H1 (cell line): ENCODE measurements around the gene LCN6. TPM values are rescaled to one million over a fixed set of nuclear protein-coding genes. Genes with fewer than 3 reads are reported as not detected.

ENCODE experiments used
- CTCF ChIA-PET: fragments of 300-600 bp; sonication (Branson Sonifier 250); formaldehyde crosslinking; loops from one replicate; lab custom pipeline; 2021; ENCODE audit not compliant: partially characterized antibody; lab: Charles Lee
- POLR2A ChIA-PET: fragments of 300-600 bp; sonication (Branson Sonifier 250); formaldehyde crosslinking; loops from one replicate; lab custom pipeline; 2021; ENCODE audit warnings: inconsistent platforms; ENCODE audit not compliant: partially characterized antibody; lab: Charles Lee
- DNase-seq, 2 experiments: peaks; one replicate each; pipeline versions ENCODE4 v3.0.0 to v3.0.0-alpha.2; 2010 to 2022; ENCODE audit warnings: low spot score in 2 of 2, low read depth in 1 of 2, mixed read lengths in 1 of 2
- FAIRE-seq: peaks from 2 replicates; lab custom pipeline; 2011; peaks lifted over from hg19 to GRCh38; lab: Jason Lieb, UNC
- H2AFZ ChIP-seq: 2 replicates; pipeline ENCODE4 v1.8.1; 2012; ENCODE audit warnings: low read length, inconsistent platforms
- H2AK5ac ChIP-seq: 2 replicates; pipeline ENCODE4 v1.6.1; 2013; ENCODE audit warnings: low read depth, low read length
- H2BK120ac ChIP-seq: replicated peaks from 2 replicates; pipeline ENCODE3; 2013; ENCODE audit warnings: low read depth, low read length, inconsistent platforms
- H2BK12ac ChIP-seq: 2 replicates; pipeline ENCODE4 v1.6.1; 2013; ENCODE audit warnings: low read depth, low read length
- H2BK15ac ChIP-seq: 2 replicates; pipeline ENCODE4 v1.6.1; 2013; ENCODE audit warnings: low read length
- H2BK20ac ChIP-seq: 2 replicates; pipeline ENCODE4 v1.6.1; 2013; ENCODE audit warnings: low read length
- H2BK5ac ChIP-seq: 2 replicates; pipeline ENCODE4 v1.6.1; 2013; ENCODE audit warnings: low read depth, low read length
- H3K14ac ChIP-seq: 2 replicates; pipeline ENCODE4 v1.6.1; 2013; ENCODE audit warnings: inconsistent platforms; ENCODE audit not compliant: insufficient read length
- H3K18ac ChIP-seq: 2 replicates; pipeline ENCODE4 v1.6.1; 2013; ENCODE audit warnings: low read length; ENCODE audit errors: extremely low read depth
- H3K23ac ChIP-seq: 2 replicates; pipeline ENCODE4 v1.6.1; 2013; ENCODE audit warnings: inconsistent platforms; ENCODE audit not compliant: insufficient read length
- H3K23me2 ChIP-seq: 2 replicates; pipeline ENCODE4 v1.6.1; 2013; ENCODE audit warnings: low read depth, low read length
- H3K27ac ChIP-seq: 2 replicates; pipeline ENCODE4 v1.6.1; 2011; ENCODE audit warnings: low read depth, low read length, inconsistent platforms
- H3K27me3 ChIP-seq, 4 experiments: replicated peaks in 1 of 4; 1 replicate in 1 of 4; 2 replicates in 3 of 4; pipeline versions ENCODE4 v1.6.1 to v1.8.1; 2011 to 2013; ENCODE audit warnings: low read length in 3 of 4, mild to moderate bottlenecking in 3 of 4, inconsistent platforms in 2 of 4, mixed read lengths in 2 of 4, moderate library complexity in 1 of 4; ENCODE audit not compliant: control insufficient read depth in 3 of 4, insufficient read depth in 3 of 4; ENCODE audit errors: extremely low read depth in 1 of 4
- H3K36me3 ChIP-seq, 4 experiments: 2 replicates each; pipeline versions ENCODE4 v1.6.1 to v1.8.1; 2011 to 2013; ENCODE audit warnings: mild to moderate bottlenecking in 4 of 4, low read length in 3 of 4, moderate library complexity in 2 of 4, control low read depth in 1 of 4, inconsistent platforms in 1 of 4; ENCODE audit not compliant: insufficient read depth in 4 of 4, control insufficient read depth in 2 of 4
- H3K4ac ChIP-seq: replicated peaks from 2 replicates; pipeline ENCODE3; 2013; ENCODE audit warnings: low read length, low read depth, mixed read lengths, inconsistent platforms; ENCODE audit not compliant: insufficient read length
- H3K4me1 ChIP-seq, 4 experiments: replicated peaks in 1 of 4; 1 replicate in 1 of 4; 2 replicates in 3 of 4; pipeline versions ENCODE4 v1.6.1 to v1.8.1; 2011 to 2013; ENCODE audit warnings: low read length in 3 of 4, inconsistent platforms in 2 of 4, mixed read lengths in 1 of 4; ENCODE audit not compliant: insufficient read depth in 4 of 4, control insufficient read depth in 3 of 4
- H3K4me2 ChIP-seq, 2 experiments: 2 replicates each; pipeline versions ENCODE4 v1.6.1 to v1.8.1; 2011 to 2013; ENCODE audit warnings: low read depth in 2 of 2, low read length in 2 of 2, control low read depth in 1 of 2, inconsistent platforms in 1 of 2, mild to moderate bottlenecking in 1 of 2; ENCODE audit not compliant: insufficient read depth in 1 of 2
- H3K4me3 ChIP-seq, 4 experiments: fragments of 200-600, 300-600 bp in 1 of 4; sonication (generic), shearing (Covaris generic), sonication (Bioruptor Twin) in 1 of 4; 2 replicates each; pipeline versions ENCODE4 v1.5.1 to v1.8.1; 2011 to 2016; ENCODE audit warnings: low read length in 4 of 4, low read depth in 3 of 4, control low read depth in 2 of 4, inconsistent platforms in 2 of 4, mild to moderate bottlenecking in 2 of 4, mixed read lengths in 1 of 4, moderate library complexity in 1 of 4; ENCODE audit not compliant: insufficient read depth in 2 of 4; ENCODE audit errors: extremely low read depth in 1 of 4
- H3K56ac ChIP-seq: replicated peaks from 2 replicates; pipeline ENCODE3; 2013; ENCODE audit warnings: low read depth, mild to moderate bottlenecking, mixed read lengths, low read length, inconsistent platforms; ENCODE audit not compliant: insufficient read length
- H3K79me1 ChIP-seq: 2 replicates; pipeline ENCODE4 v1.6.1; 2013; ENCODE audit warnings: low read depth, low read length, control low read depth
- H3K79me2 ChIP-seq, 2 experiments: 2 replicates each; pipeline versions ENCODE4 v1.6.1 to v1.8.1; 2012 to 2013; ENCODE audit warnings: low read length in 2 of 2, mild to moderate bottlenecking in 2 of 2, inconsistent platforms in 1 of 2; ENCODE audit not compliant: insufficient read depth in 2 of 2, control insufficient read depth in 1 of 2
- H3K9ac ChIP-seq, 4 experiments: replicated peaks in 1 of 4; 1 replicate in 1 of 4; 2 replicates in 3 of 4; pipeline versions ENCODE4 v1.6.1 to v1.8.1; 2011 to 2013; ENCODE audit warnings: low read depth in 3 of 4, low read length in 3 of 4, control low read depth in 2 of 4, mild to moderate bottlenecking in 2 of 4, moderate library complexity in 2 of 4, inconsistent platforms in 1 of 4; ENCODE audit errors: extremely low read depth in 1 of 4
- H3K9me3 ChIP-seq, 2 experiments: 2 replicates each; pipeline versions ENCODE4 v1.6.1 to v1.8.1; 2012 to 2013; ENCODE audit warnings: mild to moderate bottlenecking in 2 of 2, moderate library complexity in 2 of 2, control low read depth in 1 of 2, inconsistent platforms in 1 of 2, low read depth in 1 of 2, low read length in 1 of 2, mixed read lengths in 1 of 2; ENCODE audit not compliant: insufficient read depth in 2 of 2
- H4K20me1 ChIP-seq, 2 experiments: replicated peaks in 1 of 2; 2 replicates each; pipeline versions ENCODE3 to v1.8.1; 2011 to 2013; ENCODE audit warnings: inconsistent platforms in 2 of 2, low read length in 2 of 2, mild to moderate bottlenecking in 1 of 2; ENCODE audit not compliant: insufficient read depth in 2 of 2, control insufficient read depth in 1 of 2
- H4K5ac ChIP-seq: 2 replicates; pipeline ENCODE4 v1.6.1; 2013; ENCODE audit warnings: low read length, low read depth, mixed read lengths, inconsistent platforms; ENCODE audit not compliant: insufficient read length
- H4K8ac ChIP-seq: 2 replicates; pipeline ENCODE4 v1.8.0; 2013; ENCODE audit warnings: mild to moderate bottlenecking, moderate library complexity, low read length, inconsistent platforms; ENCODE audit not compliant: insufficient read depth; ENCODE audit errors: extremely low read depth
- H4K91ac ChIP-seq: replicated peaks from 2 replicates; pipeline ENCODE3; 2013; ENCODE audit warnings: low read length, mixed read lengths, inconsistent platforms; ENCODE audit not compliant: insufficient read length
- BRCA1 ChIP-seq: IDR thresholded peaks from 2 replicates; pipeline ENCODE4 v1.6.1; 2012; ENCODE audit warnings: low read depth, low read length, improper control_type of control experiment
- CEBPB ChIP-seq: IDR thresholded peaks from 2 replicates; pipeline ENCODE4 v1.6.1; 2012; ENCODE audit warnings: low read depth, low read length
- CHD1 ChIP-seq: IDR thresholded peaks from 2 replicates; pipeline ENCODE4 v1.6.1; 2012; ENCODE audit warnings: low read depth, low read length, improper control_type of control experiment
- EP300 ChIP-seq, 2 experiments: IDR thresholded peaks; 1 replicate in 1 of 2; 2 replicates in 1 of 2; pipeline ENCODE4 v1.6.1; 2011 to 2012; ENCODE audit warnings: low read depth in 2 of 2, low read length in 2 of 2, mild to moderate bottlenecking in 2 of 2, borderline replicate concordance in 1 of 2, inconsistent platforms in 1 of 2, moderate library complexity in 1 of 2
- POLR2A ChIP-seq, 2 experiments: IDR thresholded peaks; 1 replicate in 1 of 2; 2 replicates in 1 of 2; pipeline ENCODE4 v1.6.1; 2011; ENCODE audit warnings: low read depth in 2 of 2, low read length in 2 of 2, mild to moderate bottlenecking in 2 of 2; ENCODE audit errors: control extremely low read depth in 1 of 2
- RAD21 ChIP-seq, 2 experiments: IDR thresholded peaks in 1 of 2; conservative IDR thresholded peaks in 1 of 2; 2 replicates each; pipeline ENCODE4 v1.6.1; 2011; ENCODE audit warnings: low read depth in 2 of 2, low read length in 2 of 2, improper control_type of control experiment in 1 of 2, inconsistent platforms in 1 of 2, mild to moderate bottlenecking in 1 of 2, moderate library complexity in 1 of 2
- RBBP5 ChIP-seq: IDR thresholded peaks from 2 replicates; pipeline ENCODE4 v1.7.1; 2012; ENCODE audit warnings: low read depth, mild to moderate bottlenecking, inconsistent platforms, low read length, moderate library complexity, borderline replicate concordance
- RNF2 ChIP-seq: fragments of 200-900, 300-1000 bp; sonication (generic); IDR thresholded peaks from 2 replicates; pipeline ENCODE4 v1.7.1; 2016; ENCODE audit warnings: borderline replicate concordance, low read depth, mild to moderate bottlenecking, antibody characterized with exemption, low read length; ENCODE audit not compliant: poor library complexity, severe bottlenecking; ENCODE audit errors: missing control alignments
- SP4 ChIP-seq: IDR thresholded peaks from 2 replicates; pipeline ENCODE4 v1.6.1; 2012; ENCODE audit warnings: low read length, inconsistent platforms
- TAF1 ChIP-seq: IDR thresholded peaks from 2 replicates; pipeline ENCODE4 v1.6.1; 2011; ENCODE audit warnings: mild to moderate bottlenecking, low read depth, low read length
- USF2 ChIP-seq: IDR thresholded peaks from 2 replicates; pipeline ENCODE4 v1.6.1; 2011; ENCODE audit warnings: low read length, improper control_type of control experiment
- WGBS, 2 experiments: shearing (Covaris generic) in 1 of 2; methylation state at CpG; one replicate each; pipeline versions ENCODE4 v1.1.6 to v1.1.7; 2013 to 2015; ENCODE audit warnings: low lambda C conversion rate in 2 of 2, mixed read lengths in 2 of 2, inconsistent platforms in 1 of 2, low coverage in 1 of 2, missing lambda C conversion rate in 1 of 2; ENCODE audit not compliant: insufficient replicate concordance in 2 of 2, insufficient coverage in 1 of 2, insufficient read length in 1 of 2; ENCODE audit errors: extremely low coverage in 1 of 2, missing lambda C conversion rate in 1 of 2; 5-methylcytosine and 5-hydroxymethylcytosine counted together
- polyA plus RNA-seq, 7 experiments: library from polyadenylated mRNA; depleted of rRNA in 3 of 7; stranded (reverse) in 5 of 7; unstranded in 2 of 7; fragments of >200 nt in 5 of 7; fragments of 200-250 nt in 2 of 7; gene quantifications; 1 replicate in 5 of 7; 2 replicates in 1 of 7; 4 replicates in 1 of 7; pipeline versions ENCODE4 v1.2.1 to v1.2.3, GENCODE V29; 2011 to 2013; ENCODE audit warnings: missing spikeins in 2 of 7, mixed read lengths in 2 of 7
- total RNA-seq: library from RNA; stranded (reverse); fragmentation: NEBNext Ultra II Directional; extraction: Animal tissue kit (Norgen Biotek cat#: 25700); gene quantifications from 2 replicates; pipeline ENCODE4 v1.2.1, GENCODE V29; 2021

LCN6 gene
- total and polyA plus RNA-seq, 2 of the 8 experiments (the other 6 are each of a cell fraction or from before 2014, with no cell fraction given): not detected

- no peak overlapping the region for H3K4ac ChIP-seq
- no peaks in the 10 kb centered on the region; a peak in 2 of 7 replicates for H3K27me3 ChIP-seq
- DNase-seq (no peak), FAIRE-seq (no peak)
- POLR2A ChIA-PET: interaction anchor here (0.6 to 3.8 kb wide), 5 partner anchors 34 to 112 kb away, joined by 3 to 34 read pairs (median 3); partner anchors contain the start of gene RABL6
- H3K27ac ChIP-seq: no peak overlapping the region
- H2BK5ac ChIP-seq: no peak overlapping the region
- H3K9me3 ChIP-seq: no peaks in the 10 kb centered on the region
- no peak overlapping the region for H3K18ac ChIP-seq
- H2BK20ac ChIP-seq: no peak overlapping the region
- 0 out of 4 replicates have a peak overlapping the region, but pooled peaks of 1 of the 2 experiments have one; percentile 69 for H3K4me2 ChIP-seq
- H3K23ac ChIP-seq: no peak overlapping the region
- H2AFZ ChIP-seq: no peak overlapping the region
- H4K5ac ChIP-seq: no peak overlapping the region
- no peak overlapping the region for H3K9ac ChIP-seq
- no peak overlapping the region; the same call in 1 of the 2 replicates for H4K8ac ChIP-seq
- H3K36me3 ChIP-seq: no peaks in the 10 kb centered on the region
- no peak overlapping the region for H3K4me3 ChIP-seq
- no peak overlapping the region for H2BK15ac ChIP-seq
- peak overlapping the region; percentile 87; the same call in 1 of the 2 replicates for H2BK12ac ChIP-seq
- H2BK120ac ChIP-seq: no peak overlapping the region
- no peaks in the 10 kb centered on the region for H3K79me1 ChIP-seq
- 89% methylated on average over 17 of the region's 17 CpGs; no CpG with 5 or more reads in 1 of the 2 experiments for WGBS, 2 experiments
- no peaks in the 10 kb centered on the region for H4K20me1 ChIP-seq
- H2AK5ac ChIP-seq: no peak overlapping the region; the same call in 1 of the 2 replicates
- no peak overlapping the region for H3K56ac ChIP-seq
- H3K4me1 ChIP-seq: peaks cover 0 to 13% (median 6%) of the 10 kb centered on the region in 4 experiments; a peak in 4 of 7 replicates
- CTCF ChIA-PET: interaction anchor here (0.6 to 5.1 kb wide), 9 partner anchors 9 to 438 kb away, joined by 3 to 33 read pairs (median 4); no protein-coding TSS in a partner anchor
- no peaks in the 10 kb centered on the region; the same call in 1 of the 2 replicates for H3K23me2 ChIP-seq
- H3K14ac ChIP-seq: no peak overlapping the region
- peak overlapping the region; percentile 65 for H4K91ac ChIP-seq
- no peaks in the 10 kb centered on the region for H3K79me2 ChIP-seq
- TF ChIP-seq TAF1: no peak
- TF ChIP-seq BRCA1: no peak
- TF ChIP-seq RBBP5: no peak
- TF ChIP-seq EP300 (IDR thresholded peaks at IDR 0.05; ENCODE audit: borderline replicate concordance in 1 of 2, low read depth in 2 of 2, low read length in 2 of 2): no peak
- no peak for TF ChIP-seq CHD1
- no peak for TF ChIP-seq SP4
- no peak for TF ChIP-seq CEBPB
- no peak for TF ChIP-seq RAD21 (IDR thresholded peaks at IDR 0.05 in 1 of 2, conservative IDR thresholded peaks at IDR 0.05 in 1 of 2; ENCODE audit: low read depth in 2 of 2, low read length in 2 of 2)
- no peak for TF ChIP-seq USF2
- no peak for TF ChIP-seq RNF2
- TF ChIP-seq POLR2A (IDR thresholded peaks at IDR 0.05; ENCODE audit: control extremely low read depth in 1 of 2, low read depth in 2 of 2, low read length in 2 of 2): no peak
Observed at GRCh38 chr9:136762221-136762691, 13.9 kb upstream of the LCN6 start.
